IPS DF 19.7 (cell line): ENCODE data around the gene CLUH.

Experiments used
- DNase-seq: peaks from one replicate; pipeline ENCODE4 v3.0.0-alpha.2; 2013; ENCODE audit warnings: low read depth, low spot score

The CLUH gene

GRCh38 chr17:2711608-2712299 lies at the start of gene CLUH:
Gene CLUH, minus strand, starts transcription at chr17:2711764. Its CDS starts 103 bp downstream, at chr17:2711661.
- DNase-seq, result no peak

- DNase-seq, result no peak
Observed at GRCh38 chr17:2758870-2759269, 47.3 kb upstream of the CLUH start.

- no peak for DNase-seq
Observed at GRCh38 chr17:2755891-2756724, 44.5 kb upstream of the CLUH start.

GRCh38 chr17:2751491-2751890 lies 39.9 kb upstream of the CLUH start:
- DNase-seq, result no peak

GRCh38 chr17:2750721-2751120 lies 39.2 kb upstream of the CLUH start:
- DNase-seq, result no peak

- peak; percentile 30 for DNase-seq
Observed at GRCh38 chr17:2749784-2750181, 38.2 kb upstream of the CLUH start.

- no peak for DNase-seq
Observed at GRCh38 chr17:2749058-2749783, 37.7 kb upstream of the CLUH start, which contains the start of gene CCDC92B. Gene CCDC92B, minus strand, starts transcription at chr17:2749652. Its CDS starts 14,507 bp downstream, at chr17:2735145.

GRCh38 chr17:2745317-2746037 lies 33.9 kb upstream of the CLUH start:
- no peak for DNase-seq

GRCh38 chr17:2737693-2738092 lies 26.1 kb upstream of the CLUH start:
- DNase-seq, result no peak

GRCh38 chr17:2736956-2737355 lies 25.4 kb upstream of the CLUH start:
- DNase-seq, result no peak

- DNase-seq, result no peak
Observed at GRCh38 chr17:2735896-2736295, 24.3 kb upstream of the CLUH start.

- no peak for DNase-seq
Observed at GRCh38 chr17:2734939-2735338, 23.4 kb upstream of the CLUH start.

- no peak for DNase-seq
Observed at GRCh38 chr17:2731807-2732206, 20.2 kb upstream of the CLUH start.

GRCh38 chr17:2730764-2731353 lies 19.3 kb upstream of the CLUH start:
- DNase-seq, result no peak

- no peak for DNase-seq
Observed at GRCh38 chr17:2724784-2725164, 13.2 kb upstream of the CLUH start.

- no peak for DNase-seq
Observed at GRCh38 chr17:2723997-2724783, 12.6 kb upstream of the CLUH start.

GRCh38 chr17:2723505-2723996 lies 12.0 kb upstream of the CLUH start:
- no peak for DNase-seq

GRCh38 chr17:2722611-2723010 lies 11.0 kb upstream of the CLUH start:
- no peak for DNase-seq

GRCh38 chr17:2721603-2722002 lies 10.0 kb upstream of the CLUH start:
- DNase-seq, result no peak

- no peak for DNase-seq
Observed at GRCh38 chr17:2719861-2720260, 8.3 kb upstream of the CLUH start.
